Astrocyte (in vitro differentiated cells and primary cell): ENCODE data around the gene RTN4RL2.

ENCODE experiments used
- CTCF ChIP-seq: IDR thresholded peaks from 2 replicates; pipeline ENCODE4 v1.5.1; 2011; ENCODE audit warnings: low read depth, mild to moderate bottlenecking, inconsistent platforms, low read length, moderate library complexity; ENCODE audit not compliant: insufficient read depth
- EZH2 ChIP-seq: IDR thresholded peaks from 2 replicates; pipeline ENCODE4 v1.6.1; 2012; ENCODE audit warnings: mild to moderate bottlenecking, low read length, inconsistent platforms; ENCODE audit not compliant: insufficient read depth

GRCh38 chr11:57506522-57506921 is 46.2 kb downstream of the RTN4RL2 start:
- TF ChIP-seq CTCF (no peak), EZH2 (no peak)
